HG02571 (cell line): ENCODE measurements around the gene UBL3.

ENCODE experiments used
- ATAC-seq: cut with Tn5 transposase; IDR thresholded peaks from one replicate; pipeline ENCODE4 v1.9.1; 2021; ENCODE audit warnings: mild to moderate bottlenecking, moderate library complexity; ENCODE audit not compliant: unreplicated experiment

Gene UBL3

GRCh38 chr13:29858231-29858630 lies 7.8 kb upstream of the UBL3 start:
- no peak for ATAC-seq

- no peak for ATAC-seq
Measured at GRCh38 chr13:29857085-29857484, 6.7 kb upstream of the UBL3 start.

GRCh38 chr13:29856426-29856825 lies 6.0 kb upstream of the UBL3 start:
- ATAC-seq = no peak

- ATAC-seq = no peak
Measured at GRCh38 chr13:29855784-29856183, 5.4 kb upstream of the UBL3 start.

- no peak for ATAC-seq
Measured at GRCh38 chr13:29855009-29855408, 4.6 kb upstream of the UBL3 start.

- ATAC-seq = no peak
Measured at GRCh38 chr13:29853131-29853530, 2.7 kb upstream of the UBL3 start.

- ATAC-seq = no peak
Measured at GRCh38 chr13:29852472-29853054, 2.1 kb upstream of the UBL3 start.

GRCh38 chr13:29849731-29850212 lies 645 bp downstream of the UBL3 start:
- ATAC-seq = peak; percentile 31

- ATAC-seq = no peak
Measured at GRCh38 chr13:29849071-29849631, 1.3 kb downstream of the UBL3 start.

GRCh38 chr13:29847501-29847983 lies 2.9 kb downstream of the UBL3 start:
- no peak for ATAC-seq

- no peak for ATAC-seq
Measured at GRCh38 chr13:29846475-29847256, 3.8 kb downstream of the UBL3 start.

- ATAC-seq = no peak
Measured at GRCh38 chr13:29845440-29846056, 4.9 kb downstream of the UBL3 start.

- ATAC-seq = no peak
Measured at GRCh38 chr13:29844441-29844840, 6.0 kb downstream of the UBL3 start.

- ATAC-seq = no peak
Measured at GRCh38 chr13:29840585-29840984, 9.8 kb downstream of the UBL3 start.

- no peak for ATAC-seq
Measured at GRCh38 chr13:29835280-29836061, 14.9 kb downstream of the UBL3 start.

- ATAC-seq = no peak
Measured at GRCh38 chr13:29832761-29833298, 17.6 kb downstream of the UBL3 start.

GRCh38 chr13:29830000-29830399 lies 20.4 kb downstream of the UBL3 start:
- no peak for ATAC-seq

GRCh38 chr13:29819143-29819542 lies 31.3 kb downstream of the UBL3 start:
- no peak for ATAC-seq

GRCh38 chr13:29817604-29818378 lies 32.6 kb downstream of the UBL3 start:
- peak; percentile 96 for ATAC-seq

GRCh38 chr13:29816715-29817114 lies 33.7 kb downstream of the UBL3 start:
- no peak for ATAC-seq
